ENCODE measurements around the gene TSPEAR. TPM values are rescaled to one million over a fixed set of nuclear protein-coding genes. Genes with fewer than 3 reads are reported as not detected.
"Not testable (repeated sequence)": the region's sequence is repeated elsewhere in the genome, so short reads cannot be mapped to it uniquely, and the experiment has no call there.

The TSPEAR gene
- total RNA-seq, 1 experiment from 2014 or later: not detected

DNA sequence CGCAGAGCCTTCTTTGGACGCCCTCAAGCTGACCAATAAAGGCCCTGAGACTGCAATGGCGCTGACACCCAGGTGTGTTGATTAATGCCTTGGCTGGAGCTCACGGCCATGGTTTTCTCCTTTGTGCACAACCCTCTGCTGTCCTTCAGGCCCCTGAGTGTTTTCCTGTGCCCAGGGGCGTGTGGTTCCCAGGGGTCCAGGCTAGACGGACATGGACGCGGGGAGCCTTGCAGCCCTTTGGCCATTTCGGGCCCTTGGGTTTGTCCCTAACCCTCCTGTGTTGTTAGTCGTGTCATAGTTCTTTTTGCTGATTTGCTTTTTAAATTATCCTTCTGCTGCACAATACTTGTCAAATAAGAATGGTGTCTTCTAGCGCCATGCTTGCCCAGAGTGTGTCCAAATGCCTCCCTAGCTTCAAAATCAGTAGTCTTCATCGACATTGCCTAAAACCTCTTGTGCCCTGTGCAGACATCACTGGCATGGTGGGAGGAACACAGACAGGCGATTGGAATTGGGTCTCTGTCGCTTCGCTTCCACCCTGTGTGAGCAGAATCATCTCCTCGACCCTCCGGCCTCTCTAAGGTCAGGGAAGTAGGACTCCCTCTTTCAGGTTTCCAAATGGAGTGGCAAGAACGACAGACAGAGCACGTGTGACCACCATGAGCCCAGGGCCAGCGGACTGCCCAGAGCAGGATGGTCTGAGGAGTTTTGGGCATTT, 135.9 kb downstream of the TSPEAR start:
- no peak overlapping the region for H3K27ac Mint-ChIP-seq (ENCODE audit: unreplicated experiment)
- TF ChIP-seq, protein P1, sequence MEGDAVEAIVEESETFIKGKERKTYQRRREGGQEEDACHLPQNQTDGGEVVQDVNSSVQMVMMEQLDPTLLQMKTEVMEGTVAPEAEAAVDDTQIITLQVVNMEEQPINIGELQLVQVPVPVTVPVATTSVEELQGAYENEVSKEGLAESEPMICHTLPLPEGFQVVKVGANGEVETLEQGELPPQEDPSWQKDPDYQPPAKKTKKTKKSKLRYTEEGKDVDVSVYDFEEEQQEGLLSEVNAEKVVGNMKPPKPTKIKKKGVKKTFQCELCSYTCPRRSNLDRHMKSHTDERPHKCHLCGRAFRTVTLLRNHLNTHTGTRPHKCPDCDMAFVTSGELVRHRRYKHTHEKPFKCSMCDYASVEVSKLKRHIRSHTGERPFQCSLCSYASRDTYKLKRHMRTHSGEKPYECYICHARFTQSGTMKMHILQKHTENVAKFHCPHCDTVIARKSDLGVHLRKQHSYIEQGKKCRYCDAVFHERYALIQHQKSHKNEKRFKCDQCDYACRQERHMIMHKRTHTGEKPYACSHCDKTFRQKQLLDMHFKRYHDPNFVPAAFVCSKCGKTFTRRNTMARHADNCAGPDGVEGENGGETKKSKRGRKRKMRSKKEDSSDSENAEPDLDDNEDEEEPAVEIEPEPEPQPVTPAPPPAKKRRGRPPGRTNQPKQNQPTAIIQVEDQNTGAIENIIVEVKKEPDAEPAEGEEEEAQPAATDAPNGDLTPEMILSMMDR (IDR thresholded peaks at IDR 0.05; ENCODE audit: unreplicated experiment): no peak
- CTCF ChIA-PET: no interaction called here
- H3K27me3 Mint-ChIP-seq (ENCODE audit: unreplicated experiment): peaks cover 67% of the 10 kb centered on the region
- no peak for DNase-seq
- H3K4me3 Mint-ChIP-seq (ENCODE audit: low read depth, unreplicated experiment): peak overlapping the region; percentile 71
- H3K36me3 Mint-ChIP-seq (ENCODE audit: insufficient read depth, unreplicated experiment): peaks cover 8% of the 10 kb centered on the region
- H3K9me3 Mint-ChIP-seq (ENCODE audit: low read depth, unreplicated experiment): peaks cover 6% of the 10 kb centered on the region
- H3K4me1 Mint-ChIP-seq (ENCODE audit: low read depth, unreplicated experiment): peaks cover 19% of the 10 kb centered on the region
- intact Hi-C loops (cut with micrococcal nuclease; ENCODE audit: unreplicated experiment): no loop called here
- BruUV-seq (replicated peaks): no TSS peak

DNA sequence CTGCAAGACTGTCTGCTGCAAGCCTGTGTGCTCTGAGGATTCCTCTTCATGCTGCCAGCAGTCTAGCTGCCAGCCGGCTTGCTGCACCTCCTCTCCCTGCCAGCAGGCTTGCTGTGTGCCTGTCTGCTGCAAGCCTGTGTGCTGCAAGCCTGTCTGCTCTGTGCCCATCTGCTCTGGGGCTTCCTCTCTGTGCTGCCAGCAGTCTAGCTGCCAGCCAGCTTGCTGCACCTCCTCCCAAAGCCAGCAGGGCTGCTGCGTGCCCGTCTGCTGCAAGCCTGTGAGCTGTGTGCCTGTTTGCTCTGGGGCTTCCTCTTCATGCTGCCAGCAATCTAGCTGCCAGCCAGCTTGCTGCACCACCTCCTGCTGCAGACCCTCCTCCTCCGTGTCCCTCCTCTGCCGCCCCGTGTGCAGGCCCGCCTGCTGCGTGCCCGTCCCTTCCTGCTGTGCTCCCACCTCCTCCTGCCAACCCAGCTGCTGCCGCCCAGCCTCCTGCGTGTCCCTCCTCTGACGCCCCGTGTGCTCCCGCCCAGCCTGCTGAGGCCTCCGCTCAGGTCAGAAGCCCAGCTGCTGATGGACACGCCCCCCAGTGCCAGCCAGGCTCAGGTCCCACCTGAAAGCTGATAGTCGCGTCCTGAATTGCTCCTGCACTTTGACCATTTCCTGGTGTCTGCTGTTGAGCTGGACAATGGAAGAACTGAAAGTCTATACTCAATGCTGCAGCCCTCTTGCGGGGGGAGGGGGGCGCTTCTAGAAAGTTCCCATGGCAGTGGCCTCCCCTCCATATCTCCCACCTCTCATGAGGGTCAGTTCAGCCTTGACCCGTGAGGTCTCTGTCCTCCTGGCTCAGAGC, 136.7 kb downstream of the TSPEAR start:
- Mint-ChIP-seq H3K27me3 (ENCODE audit: unreplicated experiment) (peaks cover 63% of the 10 kb centered on the region), H3K4me3 (ENCODE audit: low read depth, unreplicated experiment) (peak overlapping the region; percentile 71), H3K36me3 (ENCODE audit: insufficient read depth, unreplicated experiment) (peaks cover 8% of the 10 kb centered on the region), H3K27ac (ENCODE audit: unreplicated experiment) (no peak overlapping the region), H3K4me1 (ENCODE audit: low read depth, unreplicated experiment) (peaks cover 13% of the 10 kb centered on the region), H3K9me3 (ENCODE audit: low read depth, unreplicated experiment) (peaks cover 6% of the 10 kb centered on the region)
- no TSS peak for BruUV-seq (replicated peaks)
- DNase-seq: peak; percentile 34
- intact Hi-C loops (cut with micrococcal nuclease; ENCODE audit: unreplicated experiment): no loop called here
- CTCF ChIA-PET: interaction anchor here (0.7 kb wide), 1 partner anchor 1001 kb away, joined by 3 read pairs; no protein-coding TSS in a partner anchor
- TF ChIP-seq, protein P1 (IDR thresholded peaks at IDR 0.05; ENCODE audit: unreplicated experiment): no peak

DNA sequence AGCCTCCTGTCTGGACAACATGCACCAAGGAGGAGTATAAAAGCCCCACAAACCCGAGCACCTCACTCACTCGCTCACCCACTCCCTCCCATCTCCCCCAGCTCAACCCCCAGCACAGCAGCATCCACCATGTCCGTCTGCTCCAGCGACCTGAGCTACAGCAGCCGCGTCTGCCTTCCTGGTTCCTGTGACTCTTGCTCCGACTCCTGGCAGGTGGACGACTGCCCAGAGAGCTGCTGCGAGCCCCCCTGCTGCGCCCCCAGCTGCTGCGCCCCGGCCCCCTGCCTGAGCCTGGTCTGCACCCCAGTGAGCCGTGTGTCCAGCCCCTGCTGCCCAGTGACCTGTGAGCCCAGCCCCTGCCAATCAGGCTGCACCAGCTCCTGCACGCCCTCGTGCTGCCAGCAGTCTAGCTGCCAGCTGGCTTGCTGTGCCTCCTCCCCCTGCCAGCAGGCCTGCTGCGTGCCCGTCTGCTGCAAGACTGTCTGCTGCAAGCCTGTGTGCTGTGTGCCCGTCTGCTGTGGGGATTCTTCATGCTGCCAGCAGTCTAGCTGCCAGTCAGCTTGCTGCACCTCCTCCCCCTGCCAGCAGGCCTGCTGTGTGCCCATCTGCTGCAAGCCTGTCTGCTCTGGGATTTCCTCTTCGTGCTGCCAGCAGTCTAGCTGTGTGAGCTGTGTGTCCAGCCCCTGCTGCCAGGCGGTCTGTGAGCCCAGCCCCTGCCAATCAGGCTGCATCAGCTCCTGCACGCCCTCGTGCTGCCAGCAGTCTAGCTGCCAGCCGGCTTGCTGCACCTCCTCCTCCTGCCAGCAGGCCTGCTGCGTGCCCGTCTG, 137.5 kb downstream of the TSPEAR start, which contains the start of gene KRTAP10-4:
KRTAP10-4 (plus strand) TSS at position 100 of the 827 bp plus-strand sequence; CDS start at position 130, 30 bp downstream.
- H3K27ac Mint-ChIP-seq (ENCODE audit: unreplicated experiment); H3K9me3 Mint-ChIP-seq (ENCODE audit: low read depth, unreplicated experiment); intact Hi-C loops (cut with micrococcal nuclease; ENCODE audit: unreplicated experiment); BruUV-seq (replicated peaks); DNase-seq; H3K36me3 Mint-ChIP-seq (ENCODE audit: insufficient read depth, unreplicated experiment): not testable (repeated sequence)
- peak within 1 kb of the TSS; percentile 71 for H3K4me3 Mint-ChIP-seq (ENCODE audit: low read depth, unreplicated experiment)
- peaks cover 65% of the 10 kb centered on the region for H3K27me3 Mint-ChIP-seq (ENCODE audit: unreplicated experiment)
- peaks cover 12% of the 10 kb centered on the region for H3K4me1 Mint-ChIP-seq (ENCODE audit: low read depth, unreplicated experiment)
- CTCF ChIA-PET: interaction anchor here (1.2 kb wide), 2 partner anchors 18 to 159 kb away, joined by 3 read pairs; partner anchors contain the start of gene KRTAP10-6

DNA sequence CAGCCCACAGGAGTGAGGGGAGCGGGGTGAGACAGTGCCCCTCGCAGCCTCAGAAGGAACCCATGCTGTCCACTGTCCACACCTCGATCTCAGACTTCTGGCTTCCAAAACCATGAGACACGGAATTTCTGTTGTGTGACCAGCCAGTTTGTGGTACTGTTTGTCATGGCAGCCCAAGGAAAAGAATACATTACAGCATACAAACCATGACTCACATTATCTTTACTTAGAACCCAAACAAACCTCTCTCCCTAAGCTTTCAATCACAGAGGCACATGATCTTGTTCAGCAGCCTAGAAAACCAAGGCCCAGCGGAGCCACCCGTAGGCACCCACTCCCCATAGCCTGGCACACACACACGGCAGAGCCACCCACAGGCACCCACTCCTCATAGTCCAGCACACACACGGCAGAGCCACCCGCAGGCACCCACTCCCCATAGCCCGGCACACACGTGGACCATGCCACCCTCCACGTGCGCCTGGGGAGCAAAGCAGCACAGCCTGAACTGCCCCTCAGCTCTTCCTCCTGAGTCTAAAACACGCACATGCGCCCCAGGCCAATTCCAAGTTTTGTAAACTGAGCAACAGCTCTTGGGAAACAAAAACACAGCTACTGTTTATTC, 138.3 kb downstream of the TSPEAR start:
- DNase-seq: no peak
- Mint-ChIP-seq H3K4me3 (ENCODE audit: low read depth, unreplicated experiment) (no peak overlapping the region), H3K27ac (ENCODE audit: unreplicated experiment) (no peak overlapping the region), H3K4me1 (ENCODE audit: low read depth, unreplicated experiment) (peaks cover 12% of the 10 kb centered on the region), H3K27me3 (ENCODE audit: unreplicated experiment) (peaks cover 73% of the 10 kb centered on the region), H3K9me3 (ENCODE audit: low read depth, unreplicated experiment) (peaks cover 6% of the 10 kb centered on the region), H3K36me3 (ENCODE audit: insufficient read depth, unreplicated experiment) (peaks cover 8% of the 10 kb centered on the region)
- no TSS peak for BruUV-seq (replicated peaks)
- CTCF ChIA-PET: interaction anchor here (1.2 kb wide), 2 partner anchors 19 to 159 kb away, joined by 3 read pairs; partner anchors contain the start of gene KRTAP10-6
- intact Hi-C loops (cut with micrococcal nuclease; ENCODE audit: unreplicated experiment): no loop called here
- TF ChIP-seq, protein P1 (IDR thresholded peaks at IDR 0.05; ENCODE audit: unreplicated experiment): no peak

All from Calu3 (cell line).